Fibroblast of villous mesenchyme (primary cell): ENCODE measurements around the gene GATD1. TPM values are rescaled to one million over a fixed set of nuclear protein-coding genes. Genes with fewer than 3 reads are reported as not detected.
A peak's percentile ranks its signal among the peaks of the same experiment; 100 is the strongest.

Experiments used
- DNase-seq: peaks from one replicate; pipeline ENCODE4 v3.0.0-alpha.2; 2010; ENCODE audit warnings: low read depth
- H3K4me3 ChIP-seq: 2 replicates; pipeline ENCODE4 v1.5.1; 2011; ENCODE audit warnings: low read depth, mild to moderate bottlenecking, low read length
- total RNA-seq: library from RNA; depleted of rRNA; stranded (reverse); fragments of >200 nt; gene quantifications from 2 replicates; pipeline ENCODE4 v1.2.3, GENCODE V29; 2012
- TF ChIP-seq, protein P1 (sequence below): IDR thresholded peaks from 2 replicates; pipeline ENCODE4 v1.5.1; 2012; ENCODE audit warnings: low read depth, mild to moderate bottlenecking, low read length; ENCODE audit not compliant: insufficient read depth

GATD1 gene
- total RNA-seq, 1 donor, result 26.3 TPM

DNA sequence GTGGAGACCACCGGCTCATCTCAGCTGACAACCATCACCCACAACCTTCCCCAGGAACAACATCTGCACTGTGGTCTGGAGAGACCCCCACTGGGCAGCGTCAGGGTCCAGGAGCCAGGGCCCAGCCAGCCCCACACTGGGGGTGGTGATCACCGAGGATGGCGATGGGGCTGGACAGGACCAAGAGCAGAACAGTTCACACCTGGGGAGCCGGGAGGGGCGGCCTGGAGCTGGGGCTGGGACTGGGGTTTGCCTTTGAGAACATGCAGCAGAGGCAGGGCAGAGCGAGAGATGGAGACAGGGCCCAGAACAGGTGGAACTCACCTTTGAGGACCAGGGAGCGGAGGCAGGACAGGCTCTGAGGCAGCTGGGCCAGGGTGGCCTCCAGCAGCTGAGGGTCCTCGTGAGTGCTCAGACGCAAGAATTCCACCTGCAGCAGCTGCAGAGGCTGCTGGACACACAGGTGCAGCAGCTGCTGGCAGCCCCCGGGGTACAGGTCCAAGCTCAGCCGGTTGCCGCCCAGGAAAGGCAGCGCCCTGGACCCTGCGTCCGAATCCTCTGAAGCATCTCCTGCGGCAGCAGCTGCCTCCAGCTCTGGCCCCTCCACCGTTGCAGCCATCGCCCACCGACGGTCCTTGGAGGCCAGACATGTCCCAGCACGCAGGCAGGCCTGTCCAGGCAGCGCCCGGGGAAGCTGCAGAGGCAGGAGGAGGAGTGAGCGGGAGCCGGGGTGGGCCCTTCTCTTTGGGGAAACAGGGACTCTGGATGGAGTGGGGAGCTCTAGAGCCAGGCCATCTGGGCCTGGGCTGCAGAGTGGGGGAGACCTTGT, 26.7 kb upstream of the GATD1 start:
- peak overlapping the region; percentile 68 for H3K4me3 ChIP-seq
- TF ChIP-seq, protein P1, sequence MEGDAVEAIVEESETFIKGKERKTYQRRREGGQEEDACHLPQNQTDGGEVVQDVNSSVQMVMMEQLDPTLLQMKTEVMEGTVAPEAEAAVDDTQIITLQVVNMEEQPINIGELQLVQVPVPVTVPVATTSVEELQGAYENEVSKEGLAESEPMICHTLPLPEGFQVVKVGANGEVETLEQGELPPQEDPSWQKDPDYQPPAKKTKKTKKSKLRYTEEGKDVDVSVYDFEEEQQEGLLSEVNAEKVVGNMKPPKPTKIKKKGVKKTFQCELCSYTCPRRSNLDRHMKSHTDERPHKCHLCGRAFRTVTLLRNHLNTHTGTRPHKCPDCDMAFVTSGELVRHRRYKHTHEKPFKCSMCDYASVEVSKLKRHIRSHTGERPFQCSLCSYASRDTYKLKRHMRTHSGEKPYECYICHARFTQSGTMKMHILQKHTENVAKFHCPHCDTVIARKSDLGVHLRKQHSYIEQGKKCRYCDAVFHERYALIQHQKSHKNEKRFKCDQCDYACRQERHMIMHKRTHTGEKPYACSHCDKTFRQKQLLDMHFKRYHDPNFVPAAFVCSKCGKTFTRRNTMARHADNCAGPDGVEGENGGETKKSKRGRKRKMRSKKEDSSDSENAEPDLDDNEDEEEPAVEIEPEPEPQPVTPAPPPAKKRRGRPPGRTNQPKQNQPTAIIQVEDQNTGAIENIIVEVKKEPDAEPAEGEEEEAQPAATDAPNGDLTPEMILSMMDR, result no peak
- no peak for DNase-seq

DNA sequence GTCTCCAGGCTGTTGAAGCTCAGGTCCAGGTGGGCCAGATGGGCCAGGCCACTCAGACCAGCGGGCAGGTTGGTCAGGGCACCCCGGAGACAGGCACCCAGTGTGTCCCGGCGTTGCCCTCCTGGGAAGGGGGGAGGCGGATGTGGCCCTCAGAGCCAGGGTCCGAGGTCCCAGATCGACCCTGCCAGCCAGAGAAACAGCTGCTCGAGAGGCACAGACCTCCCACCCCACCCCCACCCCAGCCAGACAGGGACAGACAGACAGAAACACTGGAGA, 26.1 kb upstream of the GATD1 start:
- TF ChIP-seq, protein P1, result no peak
- no peak for DNase-seq
- H3K4me3 ChIP-seq, result peak overlapping the region; percentile 68

DNA sequence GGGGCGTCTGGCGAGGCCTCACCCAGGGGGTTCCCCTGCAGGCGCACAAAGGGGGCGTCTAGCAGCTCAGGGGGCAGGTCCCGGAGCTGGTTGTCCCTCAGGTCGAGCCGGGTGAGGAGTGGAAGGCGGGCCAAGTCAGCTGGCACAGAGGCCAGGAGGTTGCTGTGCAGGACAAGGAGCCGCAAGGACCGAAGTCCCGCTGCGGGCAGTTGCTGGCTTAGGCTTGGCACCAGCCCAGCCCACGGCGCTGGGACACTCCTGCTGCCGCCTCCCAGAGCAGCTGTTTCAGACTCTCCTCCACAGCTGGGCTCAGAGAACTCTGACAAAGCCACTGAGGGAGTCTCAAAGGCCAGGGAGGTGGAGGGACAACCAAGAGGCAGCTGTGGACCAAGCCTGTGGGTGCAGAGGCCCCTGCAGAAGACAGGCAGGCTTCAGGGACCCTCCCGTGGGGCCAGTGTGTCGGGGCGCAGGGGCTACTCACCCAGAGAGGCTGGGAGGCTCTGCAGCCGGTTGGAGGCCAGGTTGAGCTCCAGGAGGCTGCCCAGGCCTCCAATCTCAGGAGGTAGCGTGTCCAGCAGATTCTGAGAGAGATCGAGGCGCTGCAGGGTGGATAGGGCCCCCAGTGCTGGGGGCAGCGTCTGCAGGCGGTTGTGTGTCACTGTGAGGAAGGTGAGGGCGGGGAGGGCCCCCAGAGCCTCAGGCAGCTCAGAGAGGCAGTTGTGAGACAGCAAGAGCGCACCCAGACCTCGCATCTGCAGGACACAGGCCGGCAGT, 25.6 kb upstream of the GATD1 start:
- TF ChIP-seq, protein P1, result no peak
- H3K4me3 ChIP-seq, result no peak overlapping the region
- no peak for DNase-seq

DNA sequence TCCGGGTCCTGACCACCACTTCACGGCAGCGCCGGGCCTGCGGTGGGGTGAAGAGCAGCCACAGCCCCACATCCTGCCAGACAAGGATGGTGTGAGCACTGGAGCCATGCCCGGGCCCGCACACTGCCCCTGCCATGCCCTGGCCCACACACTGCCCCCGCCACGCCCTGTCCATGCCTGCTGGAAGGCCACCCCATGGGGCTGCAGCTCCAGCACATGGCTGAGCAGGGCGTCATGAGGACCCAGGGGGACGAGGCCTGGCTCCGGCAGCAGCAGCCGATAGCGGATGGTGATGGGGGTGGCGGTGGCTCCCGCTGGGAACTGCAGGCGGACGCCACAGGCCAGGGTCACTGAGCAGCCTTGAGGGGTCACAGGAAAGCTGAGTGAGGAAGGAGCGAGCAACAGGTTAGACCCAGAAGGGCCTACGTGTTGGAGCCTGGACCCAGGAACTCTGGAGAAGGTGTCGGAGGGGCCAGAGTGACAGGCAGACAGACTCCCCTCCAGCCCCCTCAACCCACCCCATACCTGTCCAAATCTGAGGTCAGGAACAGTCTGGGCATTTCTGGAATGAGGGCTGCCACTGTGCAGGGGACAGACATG, 24.8 kb upstream of the GATD1 start:
- DNase-seq, result no peak
- TF ChIP-seq, protein P1, result no peak
- no peak overlapping the region for H3K4me3 ChIP-seq

DNA sequence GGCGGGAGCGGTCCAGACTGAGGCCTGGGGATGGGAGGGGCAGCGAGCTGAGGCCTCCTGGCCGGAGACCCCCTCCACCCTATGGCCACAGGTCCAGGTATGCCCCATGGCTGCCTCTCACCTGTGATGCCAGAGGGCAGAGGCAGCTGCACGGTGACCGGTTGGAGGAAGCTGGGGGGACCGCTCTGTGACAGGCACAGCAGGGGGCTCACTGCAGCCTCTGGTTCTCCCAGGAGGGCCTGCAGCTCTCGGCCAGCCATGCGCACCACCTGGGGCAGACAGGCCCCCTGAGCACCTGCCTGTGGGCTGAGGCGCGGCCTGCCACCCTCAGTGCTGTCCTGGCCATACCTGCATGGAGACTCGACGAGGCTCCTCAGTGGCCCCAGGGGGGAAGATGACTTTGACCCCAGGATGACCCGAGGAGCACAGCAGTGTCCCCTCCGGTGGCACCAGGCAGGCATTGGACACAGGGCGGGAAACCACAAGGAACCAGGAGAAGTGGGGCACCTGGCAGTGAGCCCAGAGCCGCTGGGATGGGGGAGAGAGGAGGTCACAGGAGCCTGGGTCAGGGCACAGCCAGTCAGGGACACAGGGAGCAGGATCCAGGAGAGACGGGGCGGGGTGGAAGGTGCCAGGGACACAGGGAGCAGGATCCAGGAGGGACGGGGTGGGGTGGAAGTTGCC, 24.0 kb upstream of the GATD1 start:
- TF ChIP-seq, protein P1, result no peak
- H3K4me3 ChIP-seq, result no peak overlapping the region
- no peak for DNase-seq

DNA sequence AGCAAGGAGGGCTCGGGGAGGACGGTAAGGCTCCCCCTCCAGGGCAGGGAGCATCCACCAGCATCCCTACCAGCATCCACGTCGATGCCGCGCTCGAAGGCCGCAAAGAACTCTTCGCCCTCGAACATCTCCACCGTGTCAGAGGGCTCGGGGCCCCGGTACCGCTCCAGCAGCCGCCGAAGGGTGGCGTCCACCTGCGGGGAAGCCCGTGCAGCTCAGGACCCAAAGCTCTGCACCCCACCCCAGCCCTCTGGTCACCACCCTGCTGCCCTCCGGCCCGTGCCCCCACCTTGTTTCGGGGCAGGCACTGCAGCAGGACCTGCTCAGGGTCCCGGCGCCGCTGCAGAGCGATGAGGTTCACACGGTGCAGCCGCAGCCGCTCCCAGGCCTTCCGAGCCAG, 23.2 kb upstream of the GATD1 start:
- TF ChIP-seq, protein P1, result no peak
- no peak for DNase-seq
- no peak overlapping the region for H3K4me3 ChIP-seq
